ENCODE measurements around the gene NAT14. TPM values are rescaled to one million over a fixed set of nuclear protein-coding genes. Genes with fewer than 3 reads are reported as not detected.
"Not testable (repeated sequence)": the region's sequence is repeated elsewhere in the genome, so short reads cannot be mapped to it uniquely, and the experiment has no call there.

NAT14 gene
- total RNA-seq, 1 donor from 2014 or later = 37.7 TPM

- no peak overlapping the region for H3K27ac Mint-ChIP-seq (ENCODE audit: unreplicated experiment)
- peaks cover 3% of the 10 kb centered on the region for H3K9me3 Mint-ChIP-seq (ENCODE audit: unreplicated experiment)
- peaks cover 34% of the 10 kb centered on the region for H3K27me3 Mint-ChIP-seq (ENCODE audit: unreplicated experiment)
- H3K4me1 Mint-ChIP-seq (ENCODE audit: unreplicated experiment) = peaks cover 4% of the 10 kb centered on the region
- DNase-seq (ENCODE audit: low spot score) = no peak
- TF ChIP-seq CTCF (IDR thresholded peaks at IDR 0.05; ENCODE audit: unreplicated experiment) = no peak
- no peak overlapping the region for H3K4me3 Mint-ChIP-seq (ENCODE audit: unreplicated experiment)
- H3K36me3 Mint-ChIP-seq (ENCODE audit: low read depth, unreplicated experiment) = peaks cover 4% of the 10 kb centered on the region
Observed at GRCh38 chr19:55447421-55448174, 37.4 kb upstream of the NAT14 start.

GRCh38 chr19:55448175-55448490, 36.9 kb upstream of the NAT14 start:
- not testable (repeated sequence) for H3K36me3 Mint-ChIP-seq (ENCODE audit: low read depth, unreplicated experiment); H3K4me1 Mint-ChIP-seq (ENCODE audit: unreplicated experiment); H3K4me3 Mint-ChIP-seq (ENCODE audit: unreplicated experiment); H3K9me3 Mint-ChIP-seq (ENCODE audit: unreplicated experiment); H3K27ac Mint-ChIP-seq (ENCODE audit: unreplicated experiment); DNase-seq (ENCODE audit: low spot score)
- peaks cover 32% of the 10 kb centered on the region for H3K27me3 Mint-ChIP-seq (ENCODE audit: unreplicated experiment)

GRCh38 chr19:55449469-55449868, 35.5 kb upstream of the NAT14 start:
- DNase-seq (ENCODE audit: low spot score) = no peak
- no peak overlapping the region for H3K27ac Mint-ChIP-seq (ENCODE audit: unreplicated experiment)
- no peak overlapping the region for H3K4me3 Mint-ChIP-seq (ENCODE audit: unreplicated experiment)
- no peak for TF ChIP-seq CTCF (IDR thresholded peaks at IDR 0.05; ENCODE audit: unreplicated experiment)
- peaks cover 8% of the 10 kb centered on the region for H3K4me1 Mint-ChIP-seq (ENCODE audit: unreplicated experiment)
- H3K27me3 Mint-ChIP-seq (ENCODE audit: unreplicated experiment) = peaks cover 31% of the 10 kb centered on the region
- H3K9me3 Mint-ChIP-seq (ENCODE audit: unreplicated experiment) = peaks cover 3% of the 10 kb centered on the region
- peaks cover 12% of the 10 kb centered on the region for H3K36me3 Mint-ChIP-seq (ENCODE audit: low read depth, unreplicated experiment)

GRCh38 chr19:55451163-55451964, 33.6 kb upstream of the NAT14 start:
- H3K4me3 Mint-ChIP-seq (ENCODE audit: unreplicated experiment) = no peak overlapping the region
- H3K27me3 Mint-ChIP-seq (ENCODE audit: unreplicated experiment) = peaks cover 23% of the 10 kb centered on the region
- no peak for DNase-seq (ENCODE audit: low spot score)

More at GRCh38 chr19:55451163-55451964, 33.6 kb upstream of the NAT14 start:
- Mint-ChIP-seq H3K36me3 (ENCODE audit: low read depth, unreplicated experiment) (peaks cover 8% of the 10 kb centered on the region), H3K9me3 (ENCODE audit: unreplicated experiment) (no peaks in the 10 kb centered on the region), H3K4me1 (ENCODE audit: unreplicated experiment) (peaks cover 5% of the 10 kb centered on the region), H3K27ac (ENCODE audit: unreplicated experiment) (no peak overlapping the region)
- TF ChIP-seq CTCF (IDR thresholded peaks at IDR 0.05; ENCODE audit: unreplicated experiment) = no peak

Data from endothelial cell (in vitro differentiated cells).